Suprapubic skin (tissue), 3 donors: ENCODE results near the gene GRIN2A.

Source experiments
- POLR2A ChIP-seq, 2 donors: fragments of 450-650 bp; IDR thresholded peaks; one replicate each; pipeline ENCODE4 v1.6.1; 2017; ENCODE audit warnings: antibody characterized with exemption in 2 of 2, mild to moderate bottlenecking in 2 of 2, moderate library complexity in 2 of 2
- TF ChIP-seq, protein P1 (sequence below), 2 donors: fragments of 200-600 bp in 1 of 2; fragments of 450-650 bp in 1 of 2; sonication (generic) in 1 of 2; IDR thresholded peaks; one replicate each; pipeline ENCODE4 v1.5.1; 2016 to 2019; ENCODE audit warnings: antibody characterized with exemption in 2 of 2, mild to moderate bottlenecking in 1 of 2, moderate library complexity in 1 of 2

DNA sequence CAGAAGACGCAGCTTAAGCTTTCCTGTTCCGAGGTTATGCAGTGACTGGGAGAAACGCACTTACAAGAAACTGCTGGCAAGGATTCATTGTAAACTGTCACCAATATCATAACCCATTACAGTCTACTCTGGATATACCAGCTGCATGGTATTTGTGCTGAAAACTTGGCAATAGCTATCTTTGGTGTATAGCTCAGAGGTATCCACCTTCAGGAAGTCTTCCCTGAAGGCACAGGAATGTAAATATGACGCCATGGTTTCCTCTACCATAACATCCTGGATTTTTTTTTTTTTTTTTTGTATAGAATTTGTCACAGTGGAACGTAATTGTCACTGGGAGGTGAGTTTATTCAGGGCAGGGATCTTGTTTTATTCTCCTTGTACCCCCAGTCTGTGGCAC is 406.2 kb downstream of the GRIN2A start:
- TF ChIP-seq, protein P1, sequence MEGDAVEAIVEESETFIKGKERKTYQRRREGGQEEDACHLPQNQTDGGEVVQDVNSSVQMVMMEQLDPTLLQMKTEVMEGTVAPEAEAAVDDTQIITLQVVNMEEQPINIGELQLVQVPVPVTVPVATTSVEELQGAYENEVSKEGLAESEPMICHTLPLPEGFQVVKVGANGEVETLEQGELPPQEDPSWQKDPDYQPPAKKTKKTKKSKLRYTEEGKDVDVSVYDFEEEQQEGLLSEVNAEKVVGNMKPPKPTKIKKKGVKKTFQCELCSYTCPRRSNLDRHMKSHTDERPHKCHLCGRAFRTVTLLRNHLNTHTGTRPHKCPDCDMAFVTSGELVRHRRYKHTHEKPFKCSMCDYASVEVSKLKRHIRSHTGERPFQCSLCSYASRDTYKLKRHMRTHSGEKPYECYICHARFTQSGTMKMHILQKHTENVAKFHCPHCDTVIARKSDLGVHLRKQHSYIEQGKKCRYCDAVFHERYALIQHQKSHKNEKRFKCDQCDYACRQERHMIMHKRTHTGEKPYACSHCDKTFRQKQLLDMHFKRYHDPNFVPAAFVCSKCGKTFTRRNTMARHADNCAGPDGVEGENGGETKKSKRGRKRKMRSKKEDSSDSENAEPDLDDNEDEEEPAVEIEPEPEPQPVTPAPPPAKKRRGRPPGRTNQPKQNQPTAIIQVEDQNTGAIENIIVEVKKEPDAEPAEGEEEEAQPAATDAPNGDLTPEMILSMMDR (IDR thresholded peaks at IDR 0.05): no peak
- no peak for TF ChIP-seq POLR2A (IDR thresholded peaks at IDR 0.05)
